Measurements from ENCODE around the gene CUX1. TPM values are rescaled to one million over a fixed set of nuclear protein-coding genes. Genes with fewer than 3 reads are reported as not detected.

CUX1 gene
- total RNA-seq, 1 donor from 2014 or later = 50.6 TPM

- H3K4me3 Mint-ChIP-seq (ENCODE audit: unreplicated experiment) = no peak overlapping the region
- Histone ChIP-seq H3K9ac (ENCODE audit: low read length) (no peak overlapping the region), H3K9me3 (ENCODE audit: insufficient read depth, low read depth, low read length) (no peaks in the 10 kb centered on the region), H2AFZ (ENCODE audit: low read depth, low read length) (no peak overlapping the region), H3K79me2 (ENCODE audit: insufficient read depth, low read length) (peaks cover 66% of the 10 kb centered on the region), H4K20me1 (ENCODE audit: insufficient read depth, low read length) (peaks cover 70% of the 10 kb centered on the region), H3K27ac (ENCODE audit: low read depth, low read length) (no peak overlapping the region), H3K27me3 (ENCODE audit: insufficient read depth, low read length) (no peaks in the 10 kb centered on the region), H3K4me1 (ENCODE audit: insufficient read depth, low read length) (no peaks in the 10 kb centered on the region), H3K36me3 (ENCODE audit: insufficient read depth, low read length) (no peaks in the 10 kb centered on the region), H3K4me2 (ENCODE audit: low read length) (no peak overlapping the region), H3K4me3 (ENCODE audit: insufficient read depth, low read depth, low read length) (no peak overlapping the region)
- H3K4me1 Mint-ChIP-seq (ENCODE audit: low read depth, unreplicated experiment) = peaks cover 8% of the 10 kb centered on the region
- no peaks in the 10 kb centered on the region for H3K27me3 Mint-ChIP-seq (ENCODE audit: low read depth, unreplicated experiment)
- H3K9me3 Mint-ChIP-seq (ENCODE audit: unreplicated experiment) = no peaks in the 10 kb centered on the region
- DNase-seq (ENCODE audit: low read depth) (no peak), FAIRE-seq (no peak)
- no peak overlapping the region for H3K27ac Mint-ChIP-seq (ENCODE audit: unreplicated experiment)
- H3K36me3 Mint-ChIP-seq (ENCODE audit: low read depth, unreplicated experiment) = peaks cover 2% of the 10 kb centered on the region
- no peak for TF ChIP-seq CTCF (IDR thresholded peaks at IDR 0.05; ENCODE audit: insufficient read depth, low read depth, low read length)
- no peak for TF ChIP-seq EZH2 (IDR thresholded peaks at IDR 0.05; ENCODE audit: insufficient read depth, low read length)
Measured at GRCh38 chr7:101890749-101891523, 73.5 kb downstream of the CUX1 start.

GRCh38 chr7:101891936-101892640 is 74.7 kb downstream of the CUX1 start:
- Histone ChIP-seq H2AFZ (ENCODE audit: low read depth, low read length) (no peak overlapping the region), H3K9me3 (ENCODE audit: insufficient read depth, low read depth, low read length) (no peaks in the 10 kb centered on the region), H4K20me1 (ENCODE audit: insufficient read depth, low read length) (peaks cover 70% of the 10 kb centered on the region), H3K27ac (ENCODE audit: low read depth, low read length) (no peak overlapping the region), H3K79me2 (ENCODE audit: insufficient read depth, low read length) (peaks cover 61% of the 10 kb centered on the region), H3K4me3 (ENCODE audit: insufficient read depth, low read depth, low read length) (no peak overlapping the region), H3K9ac (ENCODE audit: low read length) (no peak overlapping the region), H3K36me3 (ENCODE audit: insufficient read depth, low read length) (no peaks in the 10 kb centered on the region), H3K4me1 (ENCODE audit: insufficient read depth, low read length) (no peaks in the 10 kb centered on the region), H3K4me2 (ENCODE audit: low read length) (peak overlapping the region; percentile 0), H3K27me3 (ENCODE audit: insufficient read depth, low read length) (no peaks in the 10 kb centered on the region)
- H3K27ac Mint-ChIP-seq (ENCODE audit: unreplicated experiment) = no peak overlapping the region
- no peak overlapping the region for H3K4me3 Mint-ChIP-seq (ENCODE audit: unreplicated experiment)
- H3K27me3 Mint-ChIP-seq (ENCODE audit: low read depth, unreplicated experiment) = no peaks in the 10 kb centered on the region
- FAIRE-seq (no peak), DNase-seq (ENCODE audit: low read depth) (no peak)
- TF ChIP-seq EZH2 (IDR thresholded peaks at IDR 0.05; ENCODE audit: insufficient read depth, low read length) = no peak
- H3K36me3 Mint-ChIP-seq (ENCODE audit: low read depth, unreplicated experiment) = peaks cover 2% of the 10 kb centered on the region
- no peaks in the 10 kb centered on the region for H3K9me3 Mint-ChIP-seq (ENCODE audit: unreplicated experiment)
- H3K4me1 Mint-ChIP-seq (ENCODE audit: low read depth, unreplicated experiment) = peaks cover 8% of the 10 kb centered on the region

GRCh38 chr7:101893341-101894082 is 76.1 kb downstream of the CUX1 start:
- no peak for FAIRE-seq

More at GRCh38 chr7:101893341-101894082, 76.1 kb downstream of the CUX1 start:
- Mint-ChIP-seq H3K9me3 (ENCODE audit: unreplicated experiment) (no peaks in the 10 kb centered on the region), H3K4me1 (ENCODE audit: low read depth, unreplicated experiment) (peaks cover 8% of the 10 kb centered on the region), H3K36me3 (ENCODE audit: low read depth, unreplicated experiment) (peaks cover 3% of the 10 kb centered on the region), H3K4me3 (ENCODE audit: unreplicated experiment) (no peak overlapping the region), H3K27ac (ENCODE audit: unreplicated experiment) (no peak overlapping the region), H3K27me3 (ENCODE audit: low read depth, unreplicated experiment) (no peaks in the 10 kb centered on the region)
- no peak for DNase-seq (ENCODE audit: low read depth)
- TF ChIP-seq EZH2 (IDR thresholded peaks at IDR 0.05; ENCODE audit: insufficient read depth, low read length) = no peak
- TF ChIP-seq CTCF (IDR thresholded peaks at IDR 0.05; ENCODE audit: insufficient read depth, low read depth, low read length) = no peak
- H3K79me2 ChIP-seq (ENCODE audit: insufficient read depth, low read length) = peaks cover 56% of the 10 kb centered on the region
- no peak overlapping the region for H3K9ac ChIP-seq (ENCODE audit: low read length)
- no peak overlapping the region for H3K4me2 ChIP-seq (ENCODE audit: low read length)
- no peaks in the 10 kb centered on the region for H3K4me1 ChIP-seq (ENCODE audit: insufficient read depth, low read length)
- H3K36me3 ChIP-seq (ENCODE audit: insufficient read depth, low read length) = no peaks in the 10 kb centered on the region
- H4K20me1 ChIP-seq (ENCODE audit: insufficient read depth, low read length) = peaks cover 79% of the 10 kb centered on the region
- H3K4me3 ChIP-seq (ENCODE audit: insufficient read depth, low read depth, low read length) = no peak overlapping the region
- no peaks in the 10 kb centered on the region for H3K27me3 ChIP-seq (ENCODE audit: insufficient read depth, low read length)
- no peak overlapping the region for H2AFZ ChIP-seq (ENCODE audit: low read depth, low read length)
- no peak overlapping the region for H3K27ac ChIP-seq (ENCODE audit: low read depth, low read length)
- H3K9me3 ChIP-seq (ENCODE audit: insufficient read depth, low read depth, low read length) = no peaks in the 10 kb centered on the region

Measured in astrocyte (in vitro differentiated cells and primary cell).